PC-3 (cell line): ENCODE measurements around the gene SPOCD1.

Experiments
- CTCF ChIP-seq: fragments of 300-600 bp; sonication (generic); conservative IDR thresholded peaks from 2 replicates; pipeline ENCODE4 v1.5.1; 2017; ENCODE audit warnings: antibody characterized with exemption, low read depth, mild to moderate bottlenecking, low read length
- EZH2 ChIP-seq: fragments of 300-600 bp; sonication (generic); IDR thresholded peaks from one replicate; pipeline ENCODE4 v1.6.1; 2017; ENCODE audit warnings: antibody characterized with exemption, mild to moderate bottlenecking, low read length; ENCODE audit not compliant: unreplicated experiment
- EZH2phosphoT487 ChIP-seq: fragments of 300-600 bp; sonication (generic); IDR thresholded peaks from 2 replicates; pipeline ENCODE4 v1.6.1; 2018; ENCODE audit warnings: mild to moderate bottlenecking, antibody characterized with exemption, low read length, borderline replicate concordance

- TF ChIP-seq CTCF (no peak), EZH2 (no peak), EZH2phosphoT487 (no peak)
These were observed 53.5 kb downstream of the SPOCD1 start for GRCh38 chr1:31762323-31762722.
